HepG2 (cell line): Measurements from ENCODE around the gene CNNM2. TPM values are rescaled to one million over a fixed set of nuclear protein-coding genes. Genes with fewer than 3 reads are reported as not detected.

ENCODE experiments used
- ATAC-seq: fragments of 200-7000 bp; cut with Tn5 transposase; 3 replicates; pipeline ENCODE4 v1.9.1; 2020; ENCODE audit warnings: mild to moderate bottlenecking, moderate library complexity
- BruUV-seq: library from RNA; stranded (reverse); fragments of 400-500 nt; replicated peaks from 2 replicates; lab custom pipeline; 2021; lab: Mats Ljungman, UMichigan
- CTCF ChIA-PET: fragments of 300-600 bp; formaldehyde crosslinking; extraction: SDS; loops from one replicate; lab custom pipeline; 2021; ENCODE audit warnings: low total read pairs, inconsistent platforms, low intra/inter-chr PET ratio; lab: Yijun Ruan, JAX
- POLR2A ChIA-PET: fragments of 350-600 bp; sonication (Branson Sonifier 250); formaldehyde crosslinking; loops from one replicate; lab custom pipeline; 2020; ENCODE audit warnings: antibody characterized with exemption, inconsistent platforms; lab: Yijun Ruan, JAX
- DNase-seq: peaks from one replicate; pipeline ENCODE4 v3.0.0-alpha.2; 2015; ENCODE audit warnings: low spot score
- FAIRE-seq: peaks from 3 replicates; lab custom pipeline; 2011; peaks lifted over from hg19 to GRCh38; lab: Jason Lieb, UNC
- H2AFZ ChIP-seq: one replicate; pipeline ENCODE4 v1.6.1; 2011; ENCODE audit warnings: low read length, inconsistent platforms
- H3K27ac ChIP-seq: fragments of 300-600 bp; 3 replicates; pipeline ENCODE4 v1.8.0; 2011; ENCODE audit warnings: mixed run types, mild to moderate bottlenecking, mixed read lengths, low read length, inconsistent platforms; ENCODE audit not compliant: insufficient read depth; ENCODE audit errors: extremely low read length
- H3K27me3 ChIP-seq, 2 experiments: fragments of 200-600 bp in 1 of 2; 2 replicates in 1 of 2; 3 replicates in 1 of 2; pipeline versions ENCODE4 v1.6.0 to v1.8.0; 2011; ENCODE audit warnings: low read length in 2 of 2, mild to moderate bottlenecking in 2 of 2, moderate library complexity in 2 of 2, inconsistent platforms in 1 of 2; ENCODE audit not compliant: insufficient read depth in 2 of 2, control insufficient read depth in 1 of 2
- H3K36me3 ChIP-seq, 2 experiments: fragments of 200-600 bp in 1 of 2; replicated peaks in 1 of 2; 2 replicates in 1 of 2; 3 replicates in 1 of 2; pipeline versions ENCODE4 v1.5.1 to v1.8.0; 2011; ENCODE audit warnings: low read length in 2 of 2, inconsistent platforms in 1 of 2; ENCODE audit not compliant: insufficient read depth in 2 of 2, control insufficient read depth in 1 of 2
- H3K4me1 ChIP-seq: 2 replicates; pipeline ENCODE4 v1.5.1; 2012; ENCODE audit warnings: low read length, inconsistent platforms; ENCODE audit not compliant: insufficient read depth
- H3K4me2 ChIP-seq: 2 replicates; pipeline ENCODE4 v1.6.0; 2011; ENCODE audit warnings: low read depth, low read length, inconsistent platforms
- H3K4me3 ChIP-seq, 3 experiments: fragments of 200-600 bp in 1 of 3; sonication (generic), shearing (Covaris generic) in 1 of 3; replicated peaks in 1 of 3; 2 replicates each; pipeline ENCODE4 v1.5.1; 2011 to 2016; ENCODE audit warnings: low read length in 3 of 3, inconsistent platforms in 2 of 3, low read depth in 2 of 3, mild to moderate bottlenecking in 2 of 3, control low read depth in 1 of 3, mixed read lengths in 1 of 3; ENCODE audit not compliant: insufficient read depth in 1 of 3
- H3K79me2 ChIP-seq: one replicate; pipeline ENCODE4 v1.6.1; 2011; ENCODE audit warnings: low read length, inconsistent platforms; ENCODE audit not compliant: insufficient read depth
- H3K9ac ChIP-seq: 2 replicates; pipeline ENCODE4 v1.6.0; 2011; ENCODE audit warnings: mild to moderate bottlenecking, low read depth, low read length, inconsistent platforms; ENCODE audit not compliant: insufficient read depth
- H3K9me3 ChIP-seq: 2 replicates; pipeline ENCODE4 v1.5.1; 2012; ENCODE audit warnings: mild to moderate bottlenecking, low read length
- H4K20me1 ChIP-seq: 2 replicates; pipeline ENCODE4 v1.6.0; 2011; ENCODE audit warnings: inconsistent platforms, mild to moderate bottlenecking, low read length, moderate library complexity; ENCODE audit not compliant: insufficient read depth
- ATAD3A ChIP-seq: sonication (generic); formaldehyde crosslinking; IDR thresholded peaks from 2 replicates; pipeline ENCODE4 v1.4.0; 2020; ENCODE audit warnings: missing genetic modification reagents
- BORCS8-MEF2B ChIP-seq: sonication (generic); formaldehyde crosslinking; IDR thresholded peaks from 2 replicates; pipeline ENCODE4 v1.8.0; 2022; ENCODE audit warnings: mild to moderate bottlenecking, missing genetic modification reagents
- CBX2 ChIP-seq, 2 experiments: fragments of 200-600 bp in 1 of 2; sonication (generic); formaldehyde crosslinking in 1 of 2; IDR thresholded peaks; 2 replicates each; pipeline versions ENCODE4 v1.7.0 to v1.8.1; 2018 to 2022; ENCODE audit warnings: low read depth in 2 of 2, low read length in 1 of 2, mild to moderate bottlenecking in 1 of 2, missing genetic modification reagents in 1 of 2
- CENPX ChIP-seq: sonication (generic); formaldehyde crosslinking; IDR thresholded peaks from 2 replicates; pipeline ENCODE4 v1.9.0; 2021; ENCODE audit warnings: mild to moderate bottlenecking, missing genetic modification reagents, moderate library complexity
- DNMT1 ChIP-seq: sonication (generic); formaldehyde crosslinking; IDR thresholded peaks from 2 replicates; pipeline ENCODE4 v1.5.1; 2020; ENCODE audit warnings: mild to moderate bottlenecking, missing genetic modification reagents
- ISX ChIP-seq: sonication (generic); formaldehyde crosslinking; conservative IDR thresholded peaks from 2 replicates; pipeline ENCODE4 v1.5.0; 2020; ENCODE audit warnings: missing genetic modification reagents
- ZNF205 ChIP-seq: IDR thresholded peaks from 2 replicates; pipeline ENCODE4 v1.6.1; 2018; ENCODE audit warnings: missing biosample characterization, missing genetic modification reagents
- ZNF34 ChIP-seq: sonication (generic); formaldehyde crosslinking; IDR thresholded peaks from 2 replicates; pipeline ENCODE4 v1.4.0; 2020; ENCODE audit warnings: mild to moderate bottlenecking, missing genetic modification reagents, borderline replicate concordance
- ZNF496 ChIP-seq: sonication (generic); formaldehyde crosslinking; IDR thresholded peaks from 2 replicates; pipeline ENCODE4 v1.8.1; 2023; ENCODE audit warnings: mild to moderate bottlenecking, moderate library complexity, missing genetic modification reagents; ENCODE audit not compliant: insufficient replicate concordance
- ZNF501 ChIP-seq: sonication (generic); formaldehyde crosslinking; IDR thresholded peaks from 2 replicates; pipeline ENCODE4 v1.5.1; 2020; ENCODE audit warnings: mild to moderate bottlenecking, moderate library complexity, missing genetic modification reagents
- ZNF530 ChIP-seq: sonication (generic); formaldehyde crosslinking; IDR thresholded peaks from 2 replicates; pipeline ENCODE4 v1.5.0; 2020; ENCODE audit warnings: low read depth, mild to moderate bottlenecking, missing genetic modification reagents
- ZNF768 ChIP-seq: sonication (generic); formaldehyde crosslinking; IDR thresholded peaks from 2 replicates; pipeline ENCODE4 v1.4.0; 2020; ENCODE audit warnings: missing genetic modification reagents
- WGBS: methylation state at CpG from one replicate; pipeline ENCODE4 v1.1.6; 2017; ENCODE audit warnings: low lambda C conversion rate; 5-methylcytosine and 5-hydroxymethylcytosine counted together
- in situ Hi-C: cut with HindIII; loops from 2 replicates; pipeline ENCODE4 v1.10.0; 2017; ENCODE audit warnings: low pct_unique_long_range_greater_than_20kb; ENCODE audit not compliant: extremely low pct_ligation_motif_present
- intact Hi-C: fragments of 100-400 bp; cut with micrococcal nuclease; formaldehyde crosslinking; loops from one replicate; pipeline ENCODE4 v1.10.0; 2022; ENCODE audit not compliant: unreplicated experiment
- polyA plus RNA-seq, 8 experiments: library from polyadenylated mRNA; depleted of rRNA in 3 of 8; stranded (reverse) in 7 of 8; unstranded in 1 of 8; fragments of >200 nt; fragmentation: Illumina TruSeq in 4 of 8; extraction: Trizol in 4 of 8; gene quantifications; 2 replicates each; pipeline versions ENCODE4 v1.2.1 to v1.2.3, GENCODE V29; 2011 to 2016; ENCODE audit warnings: low read depth in 4 of 8, missing spikeins in 1 of 8, mixed read lengths in 1 of 8; ENCODE audit not compliant: insufficient read depth in 1 of 8
- total RNA-seq, 5 experiments: library from RNA; depleted of rRNA; stranded (reverse); fragments of >200 nt; fragmentation: Illumina TruSeq; extraction: Trizol; gene quantifications; 2 replicates each; pipeline ENCODE4 v1.2.3, GENCODE V29; 2016; ENCODE audit warnings: low read depth in 1 of 5
- TF ChIP-seq, protein P1 (sequence below): IDR thresholded peaks from 2 replicates; pipeline ENCODE4 v1.6.1; 2016; ENCODE audit warnings: missing genetic modification reagents, missing compliant biosample characterization
- TF ChIP-seq, protein P2 (sequence below): sonication (generic); formaldehyde crosslinking; IDR thresholded peaks from 2 replicates; pipeline ENCODE4 v1.8.1; 2023; ENCODE audit warnings: mild to moderate bottlenecking, moderate library complexity, missing genetic modification reagents
- TF ChIP-seq, protein P3 (sequence below): sonication (generic); formaldehyde crosslinking; IDR thresholded peaks from 2 replicates; pipeline ENCODE4 v1.4.0; 2020; ENCODE audit warnings: mild to moderate bottlenecking, missing genetic modification reagents
- TF ChIP-seq, protein P4 (sequence below): sonication (generic); formaldehyde crosslinking; IDR thresholded peaks from 2 replicates; pipeline ENCODE4 v1.4.0; 2020; ENCODE audit warnings: missing genetic modification reagents
- TF ChIP-seq, protein P5 (sequence below): sonication (generic); formaldehyde crosslinking; IDR thresholded peaks from 2 replicates; pipeline ENCODE4 v1.4.0; 2020; ENCODE audit warnings: missing genetic modification reagents, low read depth, mild to moderate bottlenecking, borderline replicate concordance
- TF ChIP-seq, protein P6 (sequence below): sonication (generic); formaldehyde crosslinking; IDR thresholded peaks from 2 replicates; pipeline ENCODE4 v1.4.0; 2020; ENCODE audit warnings: missing genetic modification reagents, mild to moderate bottlenecking, borderline replicate concordance

The CNNM2 gene
- total and polyA plus RNA-seq, 2 of the 13 experiments (the other 11 are each of a cell fraction or from before 2014, with no cell fraction given): 7.1 to 9.0 TPM

DNA sequence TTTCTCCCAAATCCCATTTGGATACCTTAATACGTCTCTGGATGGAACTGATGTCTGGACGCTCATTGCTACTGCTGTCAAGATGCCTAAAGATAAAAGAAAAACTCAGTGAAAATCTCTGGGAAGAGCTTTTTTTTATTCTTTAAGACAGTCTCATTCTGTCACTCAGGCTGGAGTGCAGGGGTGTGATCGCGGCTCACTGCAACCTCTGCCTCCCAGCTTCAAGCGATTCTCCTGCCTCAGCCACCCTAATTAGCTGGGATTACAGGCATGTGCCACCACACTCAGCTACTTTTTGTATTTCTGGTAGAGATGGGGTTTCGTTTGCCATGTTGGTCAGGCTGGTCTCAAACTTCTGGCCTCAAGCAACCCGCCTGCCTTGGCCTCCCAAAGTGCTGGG lies 172.8 kb downstream of the CNNM2 start:
- Histone ChIP-seq H3K4me3 (no peak overlapping the region), H4K20me1 (no peaks in the 10 kb centered on the region), H2AFZ (no peak overlapping the region), H3K36me3 (peaks cover 24 to 67% of the 10 kb centered on the region in 2 experiments), H3K4me2 (no peak overlapping the region), H3K9me3 (no peaks in the 10 kb centered on the region), H3K4me1 (peaks cover 12% of the 10 kb centered on the region), H3K79me2 (no peaks in the 10 kb centered on the region), H3K27ac (no peak overlapping the region), H3K9ac (no peak overlapping the region), H3K27me3 (no peaks in the 10 kb centered on the region)
- FAIRE-seq: no peak
- no TSS peak for BruUV-seq
- CTCF ChIA-PET: no interaction called here
- intact Hi-C loops (no loop called here), in situ Hi-C loops (no loop called here)
- DNase-seq: no peak
- POLR2A ChIA-PET: interaction anchor here (0.7 kb wide), 1 partner anchor 139 kb away, joined by 3 read pairs; no protein-coding TSS in a partner anchor
- ATAC-seq: no peak
- 97% methylated on average over 7 of the region's 7 CpGs for WGBS
- TF ChIP-seq, protein P1, sequence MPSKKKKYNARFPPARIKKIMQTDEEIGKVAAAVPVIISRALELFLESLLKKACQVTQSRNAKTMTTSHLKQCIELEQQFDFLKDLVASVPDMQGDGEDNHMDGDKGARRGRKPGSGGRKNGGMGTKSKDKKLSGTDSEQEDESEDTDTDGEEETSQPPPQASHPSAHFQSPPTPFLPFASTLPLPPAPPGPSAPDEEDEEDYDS (CRISPR knock-in tag): no peak
- TF ChIP-seq ZNF530 (no peak), ZNF496 (CRISPR knock-in tag) (no peak), BORCS8-MEF2B (CRISPR knock-in tag) (no peak), CENPX (CRISPR knock-in tag) (no peak), ZNF205 (CRISPR knock-in tag) (no peak), CBX2 (IDR thresholded peaks at IDR 0.05; ENCODE audit: low read depth, low read length) (no peak), CBX2 (CRISPR knock-in tag; IDR thresholded peaks at IDR 0.05; ENCODE audit: low read depth) (no peak), DNMT1 (CRISPR knock-in tag) (no peak), ISX (CRISPR knock-in tag) (no peak), ATAD3A (CRISPR knock-in tag) (no peak), ZNF34 (CRISPR knock-in tag) (no peak), ZNF768 (CRISPR knock-in tag) (no peak), ZNF501 (CRISPR knock-in tag) (no peak)
- TF ChIP-seq, protein P2, sequence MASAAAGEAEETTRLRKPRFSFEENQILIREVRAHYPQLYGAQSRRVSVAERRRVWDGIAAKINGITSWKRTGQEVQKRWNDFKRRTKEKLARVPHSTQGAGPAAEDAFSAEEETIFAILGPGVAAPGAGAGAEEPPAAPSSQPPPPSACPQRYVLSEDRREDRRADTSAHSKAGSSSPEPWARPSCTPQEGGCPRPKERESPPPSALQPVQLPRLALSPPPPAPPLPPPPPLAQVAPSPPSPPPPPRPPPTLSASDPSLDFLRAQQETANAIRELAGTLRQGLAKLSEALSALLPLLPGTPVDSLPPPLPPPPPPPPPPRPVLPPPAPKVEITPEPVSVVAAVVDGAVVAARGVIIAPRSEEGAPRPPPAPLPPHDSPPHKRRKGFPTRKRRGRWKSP (CRISPR knock-in tag): no peak
- TF ChIP-seq, protein P3, sequence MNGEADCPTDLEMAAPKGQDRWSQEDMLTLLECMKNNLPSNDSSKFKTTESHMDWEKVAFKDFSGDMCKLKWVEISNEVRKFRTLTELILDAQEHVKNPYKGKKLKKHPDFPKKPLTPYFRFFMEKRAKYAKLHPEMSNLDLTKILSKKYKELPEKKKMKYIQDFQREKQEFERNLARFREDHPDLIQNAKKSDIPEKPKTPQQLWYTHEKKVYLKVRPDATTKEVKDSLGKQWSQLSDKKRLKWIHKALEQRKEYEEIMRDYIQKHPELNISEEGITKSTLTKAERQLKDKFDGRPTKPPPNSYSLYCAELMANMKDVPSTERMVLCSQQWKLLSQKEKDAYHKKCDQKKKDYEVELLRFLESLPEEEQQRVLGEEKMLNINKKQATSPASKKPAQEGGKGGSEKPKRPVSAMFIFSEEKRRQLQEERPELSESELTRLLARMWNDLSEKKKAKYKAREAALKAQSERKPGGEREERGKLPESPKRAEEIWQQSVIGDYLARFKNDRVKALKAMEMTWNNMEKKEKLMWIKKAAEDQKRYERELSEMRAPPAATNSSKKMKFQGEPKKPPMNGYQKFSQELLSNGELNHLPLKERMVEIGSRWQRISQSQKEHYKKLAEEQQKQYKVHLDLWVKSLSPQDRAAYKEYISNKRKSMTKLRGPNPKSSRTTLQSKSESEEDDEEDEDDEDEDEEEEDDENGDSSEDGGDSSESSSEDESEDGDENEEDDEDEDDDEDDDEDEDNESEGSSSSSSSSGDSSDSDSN: no peak
- TF ChIP-seq, protein P4, sequence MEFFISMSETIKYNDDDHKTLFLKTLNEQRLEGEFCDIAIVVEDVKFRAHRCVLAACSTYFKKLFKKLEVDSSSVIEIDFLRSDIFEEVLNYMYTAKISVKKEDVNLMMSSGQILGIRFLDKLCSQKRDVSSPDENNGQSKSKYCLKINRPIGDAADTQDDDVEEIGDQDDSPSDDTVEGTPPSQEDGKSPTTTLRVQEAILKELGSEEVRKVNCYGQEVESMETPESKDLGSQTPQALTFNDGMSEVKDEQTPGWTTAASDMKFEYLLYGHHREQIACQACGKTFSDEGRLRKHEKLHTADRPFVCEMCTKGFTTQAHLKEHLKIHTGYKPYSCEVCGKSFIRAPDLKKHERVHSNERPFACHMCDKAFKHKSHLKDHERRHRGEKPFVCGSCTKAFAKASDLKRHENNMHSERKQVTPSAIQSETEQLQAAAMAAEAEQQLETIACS (CRISPR knock-in tag): no peak
- TF ChIP-seq, protein P5, sequence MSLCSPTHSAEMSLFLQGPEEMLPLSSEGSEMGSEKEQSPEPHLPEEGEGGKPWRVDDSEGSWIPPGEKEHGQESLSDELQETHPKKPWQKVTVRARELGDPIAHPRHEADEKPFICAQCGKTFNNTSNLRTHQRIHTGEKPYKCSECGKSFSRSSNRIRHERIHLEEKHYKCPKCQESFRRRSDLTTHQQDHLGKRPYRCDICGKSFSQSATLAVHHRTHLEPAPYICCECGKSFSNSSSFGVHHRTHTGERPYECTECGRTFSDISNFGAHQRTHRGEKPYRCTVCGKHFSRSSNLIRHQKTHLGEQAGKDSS: no peak
- TF ChIP-seq, protein P6, sequence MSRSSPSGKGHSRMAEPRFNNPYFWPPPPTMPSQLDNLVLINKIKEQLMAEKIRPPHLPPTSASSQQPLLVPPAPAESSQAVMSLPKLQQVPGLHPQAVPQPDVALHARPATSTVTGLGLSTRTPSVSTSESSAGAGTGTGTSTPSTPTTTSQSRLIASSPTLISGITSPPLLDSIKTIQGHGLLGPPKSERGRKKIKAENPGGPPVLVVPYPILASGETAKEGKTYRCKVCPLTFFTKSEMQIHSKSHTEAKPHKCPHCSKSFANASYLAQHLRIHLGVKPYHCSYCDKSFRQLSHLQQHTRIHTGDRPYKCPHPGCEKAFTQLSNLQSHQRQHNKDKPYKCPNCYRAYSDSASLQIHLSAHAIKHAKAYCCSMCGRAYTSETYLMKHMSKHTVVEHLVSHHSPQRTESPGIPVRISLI (CRISPR knock-in tag): no peak
